Measurements from ENCODE around the gene LGALS7B. TPM values are rescaled to one million over a fixed set of nuclear protein-coding genes. Genes with fewer than 3 reads are reported as not detected.
"Not testable (repeated sequence)": the region's sequence is repeated elsewhere in the genome, so short reads cannot be mapped to it uniquely, and the experiment has no call there.

Gene LGALS7B
- total RNA-seq, 4 donors from 2014 or later = 3,936 to 6,716 (median 4,891) TPM

DNA sequence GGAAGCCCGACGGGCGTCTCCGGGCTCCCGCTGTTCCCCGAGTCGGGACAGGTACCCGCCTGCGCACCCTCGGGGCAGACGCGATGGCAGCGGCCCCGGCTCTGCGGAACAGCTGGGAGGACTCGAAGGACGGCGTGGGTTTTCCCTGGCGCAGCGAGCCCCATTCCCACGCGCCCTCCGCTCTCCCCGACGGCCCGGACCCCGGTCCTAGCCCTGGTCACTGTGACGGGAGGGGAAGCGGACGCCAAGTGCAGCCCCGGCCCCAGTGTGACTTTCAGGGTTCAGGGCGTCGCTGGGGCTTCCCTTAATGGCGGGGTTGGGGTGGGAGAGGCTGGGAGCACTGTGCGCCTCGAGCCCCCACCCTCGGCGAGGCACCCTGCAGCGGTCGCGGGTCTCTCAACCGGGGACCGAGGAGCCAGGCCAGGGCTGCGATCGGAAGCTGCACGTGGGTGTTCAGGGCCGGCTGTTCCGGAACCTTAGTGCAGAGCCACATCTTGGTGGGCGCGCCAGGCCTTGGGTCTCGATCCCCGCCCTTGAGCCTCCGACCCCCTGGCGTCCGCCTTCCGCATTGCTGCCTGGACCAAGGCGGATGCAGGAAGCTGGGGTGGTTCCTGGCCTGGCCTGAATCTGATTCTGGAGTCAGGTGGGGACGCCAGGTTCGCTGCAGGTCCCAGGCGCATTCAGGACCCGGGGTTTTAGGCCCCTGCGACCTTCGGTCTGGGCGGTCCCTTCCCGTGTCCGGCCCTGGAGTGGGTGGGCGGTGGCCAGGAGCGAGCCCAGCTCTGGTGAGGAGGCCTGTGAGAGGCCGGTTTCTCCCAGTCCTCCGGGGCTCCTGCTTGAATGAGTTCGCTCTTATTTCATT lies 3.5 kb downstream of the LGALS7B start:
- no peak for TF ChIP-seq POLR2A (IDR thresholded peaks at IDR 0.05)
- TF ChIP-seq, protein P1, sequence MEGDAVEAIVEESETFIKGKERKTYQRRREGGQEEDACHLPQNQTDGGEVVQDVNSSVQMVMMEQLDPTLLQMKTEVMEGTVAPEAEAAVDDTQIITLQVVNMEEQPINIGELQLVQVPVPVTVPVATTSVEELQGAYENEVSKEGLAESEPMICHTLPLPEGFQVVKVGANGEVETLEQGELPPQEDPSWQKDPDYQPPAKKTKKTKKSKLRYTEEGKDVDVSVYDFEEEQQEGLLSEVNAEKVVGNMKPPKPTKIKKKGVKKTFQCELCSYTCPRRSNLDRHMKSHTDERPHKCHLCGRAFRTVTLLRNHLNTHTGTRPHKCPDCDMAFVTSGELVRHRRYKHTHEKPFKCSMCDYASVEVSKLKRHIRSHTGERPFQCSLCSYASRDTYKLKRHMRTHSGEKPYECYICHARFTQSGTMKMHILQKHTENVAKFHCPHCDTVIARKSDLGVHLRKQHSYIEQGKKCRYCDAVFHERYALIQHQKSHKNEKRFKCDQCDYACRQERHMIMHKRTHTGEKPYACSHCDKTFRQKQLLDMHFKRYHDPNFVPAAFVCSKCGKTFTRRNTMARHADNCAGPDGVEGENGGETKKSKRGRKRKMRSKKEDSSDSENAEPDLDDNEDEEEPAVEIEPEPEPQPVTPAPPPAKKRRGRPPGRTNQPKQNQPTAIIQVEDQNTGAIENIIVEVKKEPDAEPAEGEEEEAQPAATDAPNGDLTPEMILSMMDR (IDR thresholded peaks at IDR 0.05) = no peak
- 11 to 18% methylated on average over 15 to 31 of the region's 71 CpGs for WGBS, 2 donors
- peak in 1 of 2 donors; percentile 92 for DNase-seq (ENCODE audit: low spot score in 2 of 2)
- intact Hi-C loops (cut with DNase I; ENCODE audit: low total_unique reads) = no loop called here
- H3K4me3 ChIP-seq (ENCODE audit: low read depth, poor library complexity, severe bottlenecking) = no peak overlapping the region

DNA sequence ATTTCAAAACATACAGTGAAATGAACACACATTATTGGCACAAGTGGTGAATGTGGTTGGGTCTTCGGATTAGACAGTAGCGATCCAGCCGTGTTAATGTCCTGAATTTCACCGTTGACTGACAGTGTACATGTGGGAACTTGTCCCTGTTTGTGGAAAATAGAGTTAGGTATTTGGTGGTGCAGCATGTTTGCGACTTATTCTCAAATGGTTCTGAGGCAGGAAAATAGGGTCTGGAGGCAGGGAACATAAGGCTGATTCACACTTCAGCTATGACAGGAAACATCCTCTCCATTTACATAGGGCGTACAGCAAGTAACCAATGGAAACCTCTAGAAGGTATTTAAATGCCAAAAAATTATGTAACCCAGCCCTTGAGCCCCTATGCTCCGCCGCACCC lies 4.2 kb downstream of the LGALS7B start:
- H3K4me3 ChIP-seq (ENCODE audit: low read depth, poor library complexity, severe bottlenecking) = no peak overlapping the region
- WGBS, 2 donors = 34 to 43% methylated on average over 8 of the region's 8 CpGs
- intact Hi-C loops (cut with DNase I; ENCODE audit: low total_unique reads) = no loop called here
- TF ChIP-seq, protein P1 (IDR thresholded peaks at IDR 0.05) = no peak
- TF ChIP-seq POLR2A (IDR thresholded peaks at IDR 0.05) = no peak
- DNase-seq (ENCODE audit: low spot score in 2 of 2) = no peak

DNA sequence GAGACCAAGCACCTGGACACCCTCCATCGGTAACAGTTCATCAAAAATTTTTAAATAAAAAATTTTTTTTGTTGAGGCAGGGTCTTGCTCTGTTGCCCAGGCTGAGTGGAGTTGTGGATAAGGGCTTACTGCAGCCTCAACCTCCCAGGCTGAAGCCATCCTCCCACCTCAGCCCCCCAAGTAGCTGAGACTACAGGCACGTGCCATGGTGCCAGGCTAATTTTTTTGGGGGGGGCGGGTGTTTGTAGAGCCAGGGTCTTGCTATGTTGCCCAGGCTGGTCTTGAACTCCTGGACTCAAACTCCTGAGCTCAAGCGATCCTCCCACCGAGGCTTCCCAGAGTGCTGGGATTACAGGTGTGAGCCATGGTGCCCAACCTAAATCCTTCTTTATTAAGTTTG lies 4.7 kb downstream of the LGALS7B start:
- no peak overlapping the region for H3K4me3 ChIP-seq (ENCODE audit: low read depth, poor library complexity, severe bottlenecking)
- intact Hi-C loops (cut with DNase I; ENCODE audit: low total_unique reads) = no loop called here
- no peak for TF ChIP-seq POLR2A (IDR thresholded peaks at IDR 0.05)
- TF ChIP-seq, protein P1 (IDR thresholded peaks at IDR 0.05) = no peak
- no peak for DNase-seq (ENCODE audit: low spot score in 2 of 2)
- WGBS, 2 donors = 65 to 77% methylated on average over 5 of the region's 5 CpGs

DNA sequence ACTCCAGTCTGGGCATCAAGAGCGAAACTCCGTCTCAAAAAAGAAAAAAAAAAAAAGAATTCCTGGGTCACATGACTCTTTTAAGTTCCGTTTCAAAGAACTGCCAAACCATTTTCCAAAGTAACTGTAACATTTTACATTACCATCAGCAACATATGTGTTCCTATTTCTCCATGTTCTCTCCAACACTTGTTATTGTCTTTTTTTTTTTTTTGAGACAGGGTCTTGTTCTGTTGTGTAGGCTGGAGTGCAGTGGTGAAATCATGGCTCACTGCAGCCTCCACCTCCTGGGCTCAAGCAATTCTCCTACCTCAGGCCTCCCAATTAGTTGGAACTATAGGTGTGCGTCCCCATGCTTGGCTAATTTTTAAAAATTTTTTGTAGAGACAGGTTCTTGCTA lies 6.5 kb downstream of the LGALS7B start:
- intact Hi-C loops (cut with DNase I; ENCODE audit: low total_unique reads) = no loop called here
- WGBS, 2 donors = 89 to 90% methylated on average over 4 of the region's 4 CpGs

DNA sequence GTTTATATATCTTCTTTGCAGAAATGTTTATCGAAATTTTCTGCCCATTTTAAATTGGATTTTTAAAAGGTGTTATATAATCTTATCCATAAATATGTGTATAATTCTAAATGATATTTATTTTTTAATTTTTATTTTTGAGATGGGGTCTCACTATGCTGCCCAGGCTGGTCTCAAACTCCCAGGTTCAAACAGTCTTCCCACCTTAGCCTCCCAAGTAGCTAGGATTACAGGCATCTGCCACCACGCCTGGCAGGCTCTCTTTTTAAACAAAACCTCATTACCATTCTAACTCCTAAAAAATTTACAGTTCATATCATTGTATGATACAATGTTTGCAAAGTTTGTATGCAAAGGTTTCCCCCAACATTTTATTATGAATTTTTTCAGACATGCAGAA lies 7.2 kb downstream of the LGALS7B start:
- intact Hi-C loops (cut with DNase I; ENCODE audit: low total_unique reads) = no loop called here
- no peak overlapping the region for H3K4me3 ChIP-seq (ENCODE audit: low read depth, poor library complexity, severe bottlenecking)
- no peak for DNase-seq (ENCODE audit: low spot score in 2 of 2)
- WGBS, 2 donors = 35 to 82% methylated on average over 2 of the region's 2 CpGs
- TF ChIP-seq POLR2A (IDR thresholded peaks at IDR 0.05) = no peak
- TF ChIP-seq, protein P1 (IDR thresholded peaks at IDR 0.05) = no peak

More for the DNA sequence above, 6.5 kb downstream of the LGALS7B start:
- DNase-seq (ENCODE audit: low spot score in 2 of 2) = no peak
- H3K4me3 ChIP-seq (ENCODE audit: low read depth, poor library complexity, severe bottlenecking) = no peak overlapping the region
- no peak for TF ChIP-seq POLR2A (IDR thresholded peaks at IDR 0.05)
- TF ChIP-seq, protein P1 (IDR thresholded peaks at IDR 0.05) = no peak

DNA sequence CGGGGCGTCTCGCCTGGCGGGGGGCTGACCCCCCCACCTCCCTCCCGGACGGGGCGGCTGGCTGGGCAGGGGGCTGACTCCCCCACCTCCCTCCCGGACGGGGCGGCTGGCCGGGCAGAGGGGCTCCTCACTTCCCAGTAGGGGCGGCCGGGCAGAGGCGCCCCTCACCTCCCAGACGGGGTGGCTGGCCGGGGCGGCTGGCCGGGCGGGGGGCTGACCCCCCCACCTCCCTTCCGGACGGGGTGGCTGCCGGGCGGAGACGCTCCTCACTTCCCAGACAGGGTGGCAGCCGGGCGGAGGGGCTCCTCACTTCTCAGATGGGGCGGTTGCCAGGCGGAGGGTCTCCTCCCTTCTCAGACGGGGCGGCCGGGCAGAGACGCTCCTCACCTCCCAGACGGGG lies 8.8 kb downstream of the LGALS7B start:
- DNase-seq (ENCODE audit: low spot score in 2 of 2); H3K4me3 ChIP-seq (ENCODE audit: low read depth, poor library complexity, severe bottlenecking); intact Hi-C loops (cut with DNase I; ENCODE audit: low total_unique reads): not testable (repeated sequence)
- 91% methylated on average over 12 of the region's 33 CpGs; no CpG with 5 or more reads in 1 of the 2 donors for WGBS, 2 donors
